ENCODE results near the gene TUBGCP2.

Gene TUBGCP2

GRCh38 chr10:133326223-133326551, 17.5 kb upstream of the TUBGCP2 start:
- Histone ChIP-seq H3K4me3 (ENCODE audit: low read depth in 1 of 2, low read length in 2 of 2) (no peak overlapping the region), H3K4me2 (ENCODE audit: insufficient read depth, low read length) (no peak overlapping the region), H3K9ac (ENCODE audit: low read depth, low read length) (no peak overlapping the region), H3K36me3 (ENCODE audit: insufficient read depth, low read length) (no peaks in the 10 kb centered on the region), H3K4me1 (ENCODE audit: insufficient read depth, low read length) (peaks cover 13% of the 10 kb centered on the region), H3K27ac (ENCODE audit: low read length) (no peak overlapping the region), H4K20me1 (ENCODE audit: insufficient read depth, low read length) (no peaks in the 10 kb centered on the region), H3K27me3 (ENCODE audit: insufficient read depth, low read length, poor library complexity) (peaks cover 3% of the 10 kb centered on the region), H2AFZ (ENCODE audit: low read depth, low read length) (no peak overlapping the region), H3K79me2 (ENCODE audit: insufficient read depth, low read length) (no peaks in the 10 kb centered on the region), H3K9me3 (ENCODE audit: insufficient read depth, low read length, severe bottlenecking) (no peaks in the 10 kb centered on the region)
- no peak for DNase-seq
- ATAC-seq (ENCODE audit: insufficient read depth, low read depth) = no peak
- TF ChIP-seq EZH2 (IDR thresholded peaks at IDR 0.05; ENCODE audit: borderline replicate concordance, low read depth, low read length, severe bottlenecking) = no peak
- TF ChIP-seq CTCF (IDR thresholded peaks at IDR 0.05; ENCODE audit: borderline replicate concordance, extremely low read depth, low read length, poor library complexity, severe bottlenecking) = no peak

GRCh38 chr10:133325440-133326222, 17.0 kb upstream of the TUBGCP2 start:
- H3K36me3 ChIP-seq (ENCODE audit: insufficient read depth, low read length) = no peaks in the 10 kb centered on the region
- H3K4me1 ChIP-seq (ENCODE audit: insufficient read depth, low read length) = peaks cover 13% of the 10 kb centered on the region
- no peak overlapping the region for H3K4me3 ChIP-seq (ENCODE audit: low read depth in 1 of 2, low read length in 2 of 2)
- H4K20me1 ChIP-seq (ENCODE audit: insufficient read depth, low read length) = no peaks in the 10 kb centered on the region
- no peak overlapping the region for H2AFZ ChIP-seq (ENCODE audit: low read depth, low read length)
- ATAC-seq (ENCODE audit: insufficient read depth, low read depth) (no peak), DNase-seq (no peak)
- H3K27me3 ChIP-seq (ENCODE audit: insufficient read depth, low read length, poor library complexity) = peaks cover 3% of the 10 kb centered on the region
- H3K27ac ChIP-seq (ENCODE audit: low read length) = no peak overlapping the region
- TF ChIP-seq EZH2 (IDR thresholded peaks at IDR 0.05; ENCODE audit: borderline replicate concordance, low read depth, low read length, severe bottlenecking) (no peak), CTCF (IDR thresholded peaks at IDR 0.05; ENCODE audit: borderline replicate concordance, extremely low read depth, low read length, poor library complexity, severe bottlenecking) (no peak)
- no peak overlapping the region; the same call in 1 of the 2 replicates for H3K9ac ChIP-seq (ENCODE audit: low read depth, low read length)
- no peaks in the 10 kb centered on the region for H3K79me2 ChIP-seq (ENCODE audit: insufficient read depth, low read length)
- H3K4me2 ChIP-seq (ENCODE audit: insufficient read depth, low read length) = no peak overlapping the region; the same call in 1 of the 2 replicates
- H3K9me3 ChIP-seq (ENCODE audit: insufficient read depth, low read length, severe bottlenecking) = no peaks in the 10 kb centered on the region

GRCh38 chr10:133324857-133325260, 16.2 kb upstream of the TUBGCP2 start:
- H3K9ac ChIP-seq (ENCODE audit: low read depth, low read length) = peak overlapping the region; percentile 37; the same call in 1 of the 2 replicates
- H3K4me2 ChIP-seq (ENCODE audit: insufficient read depth, low read length) = peak overlapping the region; percentile 62
- no peak for ATAC-seq (ENCODE audit: insufficient read depth, low read depth)
- no peaks in the 10 kb centered on the region for H3K9me3 ChIP-seq (ENCODE audit: insufficient read depth, low read length, severe bottlenecking)
- no peak for TF ChIP-seq CTCF (IDR thresholded peaks at IDR 0.05; ENCODE audit: borderline replicate concordance, extremely low read depth, low read length, poor library complexity, severe bottlenecking)
- TF ChIP-seq EZH2 (IDR thresholded peaks at IDR 0.05; ENCODE audit: borderline replicate concordance, low read depth, low read length, severe bottlenecking) = no peak
- peak overlapping the region; percentile 38 for H2AFZ ChIP-seq (ENCODE audit: low read depth, low read length)
- DNase-seq = no peak
- no peaks in the 10 kb centered on the region for H3K36me3 ChIP-seq (ENCODE audit: insufficient read depth, low read length)
- H3K4me3 ChIP-seq (ENCODE audit: low read depth in 1 of 2, low read length in 2 of 2) = no peak overlapping the region; a peak in 1 of 4 replicates
- no peaks in the 10 kb centered on the region for H3K79me2 ChIP-seq (ENCODE audit: insufficient read depth, low read length)
- peaks cover 10% of the 10 kb centered on the region for H3K4me1 ChIP-seq (ENCODE audit: insufficient read depth, low read length)
- H3K27me3 ChIP-seq (ENCODE audit: insufficient read depth, low read length, poor library complexity) = peaks cover 3% of the 10 kb centered on the region
- no peak overlapping the region for H3K27ac ChIP-seq (ENCODE audit: low read length)
- H4K20me1 ChIP-seq (ENCODE audit: insufficient read depth, low read length) = no peaks in the 10 kb centered on the region
